ENCODE measurements around the gene ALLC. TPM values are rescaled to one million over a fixed set of nuclear protein-coding genes. Genes with fewer than 3 reads are reported as not detected.
"Not testable (repeated sequence)": the region's sequence is repeated elsewhere in the genome, so short reads cannot be mapped to it uniquely, and the experiment has no call there.

ALLC gene
- total RNA-seq, 1 donor from 2014 or later: not detected

GRCh38 chr2:3633982-3634595 lies 23.9 kb upstream of the ALLC start:
- peaks cover 12% of the 10 kb centered on the region for H3K4me1 ChIP-seq
- TF ChIP-seq, protein P1, sequence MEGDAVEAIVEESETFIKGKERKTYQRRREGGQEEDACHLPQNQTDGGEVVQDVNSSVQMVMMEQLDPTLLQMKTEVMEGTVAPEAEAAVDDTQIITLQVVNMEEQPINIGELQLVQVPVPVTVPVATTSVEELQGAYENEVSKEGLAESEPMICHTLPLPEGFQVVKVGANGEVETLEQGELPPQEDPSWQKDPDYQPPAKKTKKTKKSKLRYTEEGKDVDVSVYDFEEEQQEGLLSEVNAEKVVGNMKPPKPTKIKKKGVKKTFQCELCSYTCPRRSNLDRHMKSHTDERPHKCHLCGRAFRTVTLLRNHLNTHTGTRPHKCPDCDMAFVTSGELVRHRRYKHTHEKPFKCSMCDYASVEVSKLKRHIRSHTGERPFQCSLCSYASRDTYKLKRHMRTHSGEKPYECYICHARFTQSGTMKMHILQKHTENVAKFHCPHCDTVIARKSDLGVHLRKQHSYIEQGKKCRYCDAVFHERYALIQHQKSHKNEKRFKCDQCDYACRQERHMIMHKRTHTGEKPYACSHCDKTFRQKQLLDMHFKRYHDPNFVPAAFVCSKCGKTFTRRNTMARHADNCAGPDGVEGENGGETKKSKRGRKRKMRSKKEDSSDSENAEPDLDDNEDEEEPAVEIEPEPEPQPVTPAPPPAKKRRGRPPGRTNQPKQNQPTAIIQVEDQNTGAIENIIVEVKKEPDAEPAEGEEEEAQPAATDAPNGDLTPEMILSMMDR (IDR thresholded peaks at IDR 0.05; ENCODE audit: borderline replicate concordance): no peak
- H3K27ac ChIP-seq (replicated peaks): no peak overlapping the region
- no peak overlapping the region for H3K4me3 ChIP-seq
- no peaks in the 10 kb centered on the region for H3K27me3 ChIP-seq (ENCODE audit: low read depth)
- DNase-seq: no peak
- no peaks in the 10 kb centered on the region for H3K9me3 ChIP-seq (replicated peaks)
- intact Hi-C loops (cut with micrococcal nuclease): no loop called here
- no peaks in the 10 kb centered on the region for H3K36me3 ChIP-seq

GRCh38 chr2:3634596-3635121 lies 23.3 kb upstream of the ALLC start:
- H3K27me3 ChIP-seq (ENCODE audit: low read depth): no peaks in the 10 kb centered on the region
- H3K27ac ChIP-seq (replicated peaks): no peak overlapping the region
- H3K36me3 ChIP-seq: no peaks in the 10 kb centered on the region
- intact Hi-C loops (cut with micrococcal nuclease): no loop called here
- no peaks in the 10 kb centered on the region for H3K9me3 ChIP-seq (replicated peaks)
- no peak overlapping the region for H3K4me3 ChIP-seq
- H3K4me1 ChIP-seq: peaks cover 8% of the 10 kb centered on the region
- TF ChIP-seq, protein P1 (IDR thresholded peaks at IDR 0.05; ENCODE audit: borderline replicate concordance): no peak
- DNase-seq: no peak

DNA sequence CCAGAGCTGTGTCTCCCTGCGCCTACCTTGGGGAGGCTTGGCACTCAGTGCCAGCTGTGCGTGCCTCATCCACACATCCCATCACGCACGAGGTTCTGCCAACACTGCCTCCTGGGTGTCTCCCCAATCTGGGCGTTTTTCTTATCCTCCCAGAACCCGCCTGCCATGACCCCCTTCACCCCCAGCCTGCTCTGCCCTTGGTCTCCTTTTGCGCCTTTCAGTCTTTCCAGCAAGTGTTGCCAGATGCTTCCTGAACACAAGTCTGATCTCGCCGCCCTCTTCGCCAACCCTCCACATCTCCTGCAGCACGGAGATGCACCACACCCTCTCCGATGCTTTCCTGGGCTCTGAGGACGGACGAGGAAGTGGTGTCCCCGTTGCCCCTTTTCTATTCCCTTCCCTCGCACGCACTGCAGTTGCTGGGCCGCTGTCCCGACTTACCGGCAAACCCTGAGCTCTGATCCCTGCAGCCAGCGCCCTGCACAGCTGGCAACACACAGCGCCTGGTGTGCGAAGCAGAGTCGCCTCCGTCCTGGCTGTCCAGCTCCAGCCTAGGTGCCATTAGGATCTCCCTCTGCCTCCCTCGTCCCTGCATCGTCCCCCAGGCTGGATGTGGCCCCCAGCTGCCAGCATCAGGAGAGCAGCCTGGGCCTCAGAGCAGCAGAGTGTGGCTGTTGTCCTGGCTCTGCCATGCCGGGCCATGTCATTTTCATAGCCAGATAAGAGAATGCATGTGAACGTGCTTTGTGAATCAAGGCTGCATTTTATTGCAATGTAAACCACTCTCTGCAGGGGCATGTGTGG lies 22.6 kb upstream of the ALLC start:
- H3K27me3 ChIP-seq (ENCODE audit: low read depth): no peaks in the 10 kb centered on the region
- no peak overlapping the region for H3K27ac ChIP-seq (replicated peaks)
- H3K36me3 ChIP-seq: no peaks in the 10 kb centered on the region
- no peaks in the 10 kb centered on the region for H3K9me3 ChIP-seq (replicated peaks)
- intact Hi-C loops (cut with micrococcal nuclease): no loop called here
- peaks cover 7% of the 10 kb centered on the region for H3K4me1 ChIP-seq
- no peak overlapping the region for H3K4me3 ChIP-seq
- TF ChIP-seq, protein P1 (IDR thresholded peaks at IDR 0.05; ENCODE audit: borderline replicate concordance): no peak
- DNase-seq: no peak

DNA sequence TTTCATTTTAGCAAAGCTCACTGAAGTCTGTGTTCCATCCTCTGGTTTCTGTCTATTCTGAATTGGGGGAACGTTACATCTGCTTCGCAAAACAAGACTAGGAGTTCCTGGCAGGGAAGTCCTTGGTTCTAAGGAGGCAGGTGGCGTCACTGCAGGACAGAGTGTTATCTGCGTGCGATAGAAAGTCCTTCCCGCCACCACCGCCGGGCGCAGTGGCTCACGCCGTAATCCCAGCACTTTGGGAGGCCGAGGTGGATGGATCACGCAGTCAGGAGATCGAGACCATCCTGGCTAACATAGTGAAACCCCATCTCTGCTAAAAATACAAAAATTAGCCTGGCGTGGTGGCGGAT lies 22.0 kb upstream of the ALLC start:
- H3K36me3 ChIP-seq; H3K4me1 ChIP-seq; H3K4me3 ChIP-seq; H3K27ac ChIP-seq (replicated peaks); DNase-seq; intact Hi-C loops (cut with micrococcal nuclease); H3K9me3 ChIP-seq (replicated peaks); H3K27me3 ChIP-seq (ENCODE audit: low read depth): not testable (repeated sequence)

DNA sequence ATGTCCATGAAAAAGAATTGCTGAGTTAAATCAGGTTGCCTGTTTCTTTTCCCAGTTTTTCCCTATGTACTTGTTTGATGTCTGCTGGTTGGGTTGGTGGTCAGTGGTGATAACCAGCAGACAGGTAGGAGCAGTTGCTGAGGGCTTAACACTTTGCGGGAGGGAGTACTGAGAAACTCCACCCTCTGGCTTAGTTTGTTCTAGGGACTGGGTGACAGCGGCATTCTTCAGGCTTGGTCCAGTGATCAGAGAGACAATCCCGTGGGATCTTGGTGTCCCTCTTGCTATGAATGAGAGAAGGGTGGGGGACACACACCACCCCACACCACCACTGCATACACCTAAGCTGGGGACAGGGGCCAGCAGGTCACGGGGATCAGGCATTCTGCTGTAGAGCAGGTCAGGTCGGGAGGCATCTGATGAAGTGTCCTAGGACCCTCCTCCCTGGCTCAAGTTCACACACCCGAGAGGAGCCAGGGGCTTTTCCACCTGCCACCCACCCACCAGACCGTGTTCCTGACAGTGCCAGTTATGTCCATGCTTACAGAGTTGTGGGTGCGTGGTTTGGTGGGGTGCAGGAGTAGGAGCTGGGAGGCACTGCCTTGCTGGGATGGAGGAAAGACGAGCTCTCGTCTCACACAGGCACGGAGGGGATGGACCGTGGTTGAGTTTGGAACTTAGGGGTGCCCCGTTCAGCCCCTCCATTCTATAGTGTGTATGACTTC lies 21.3 kb upstream of the ALLC start:
- no peaks in the 10 kb centered on the region for H3K27me3 ChIP-seq (ENCODE audit: low read depth)
- no peak overlapping the region for H3K4me3 ChIP-seq
- no peaks in the 10 kb centered on the region for H3K9me3 ChIP-seq (replicated peaks)
- no peak for DNase-seq
- H3K36me3 ChIP-seq: no peaks in the 10 kb centered on the region
- no peak overlapping the region for H3K27ac ChIP-seq (replicated peaks)
- H3K4me1 ChIP-seq: peaks cover 5% of the 10 kb centered on the region
- intact Hi-C loops (cut with micrococcal nuclease): no loop called here
- TF ChIP-seq, protein P1 (IDR thresholded peaks at IDR 0.05; ENCODE audit: borderline replicate concordance): no peak
